Stimulated activated CD8-positive, alpha-beta memory T cell treated with anti-CD3 and anti-CD28 coated beads, Interleukin-4, amount 100 ng/mL, for 24 hours (primary cell): ENCODE results near the gene SMIM11.
"Not testable (repeated sequence)": the region's sequence is repeated elsewhere in the genome, so short reads cannot be mapped to it uniquely, and the experiment has no call there.

ENCODE experiments used
- DNase-seq: peaks from one replicate; pipeline ENCODE4 v3.0.0-alpha.2; 2020; ENCODE audit warnings: low read depth

Gene SMIM11

DNA sequence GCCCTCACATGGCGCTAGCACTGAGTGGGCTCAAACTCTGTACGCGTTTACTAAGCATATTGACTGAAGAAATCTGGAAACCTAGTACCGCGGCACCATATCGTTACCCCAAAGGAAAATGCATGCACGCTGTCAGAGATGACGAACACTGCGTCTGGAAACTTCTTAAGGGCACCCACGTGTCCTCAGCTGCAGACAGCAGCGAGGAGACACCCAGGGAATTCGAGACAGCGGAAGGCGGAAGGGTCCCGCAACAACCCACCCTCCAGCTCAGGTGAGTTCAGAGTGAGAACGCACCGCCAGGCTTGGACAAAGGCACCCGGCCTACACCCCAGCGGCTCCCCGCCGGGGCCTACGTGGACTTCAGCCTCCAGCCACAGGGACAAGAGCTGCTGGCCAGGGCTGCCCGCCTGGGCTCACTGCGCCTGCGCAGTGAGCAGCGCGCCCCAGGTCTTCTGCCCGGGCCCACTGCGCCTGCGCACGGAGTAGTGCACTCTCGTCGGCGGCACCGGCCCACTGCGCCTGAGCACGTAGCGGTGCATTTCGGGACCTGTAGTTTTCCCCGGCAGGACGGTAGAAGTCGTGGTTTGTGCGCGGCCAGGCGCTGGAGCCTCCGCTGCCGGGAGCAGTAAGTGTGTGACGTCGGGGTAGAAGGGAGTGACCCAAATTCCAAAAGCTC lies at the start of gene SMIM11:
TSS of gene SMIM11 (plus strand) at position 568 of the 679 bp plus-strand sequence. CDS start 3,998 bp downstream, outside the sequence.
- not testable (repeated sequence) for DNase-seq

GRCh38 chr21:34330055-34330454 lies 45.3 kb upstream of the SMIM11 start:
- no peak for DNase-seq

DNA sequence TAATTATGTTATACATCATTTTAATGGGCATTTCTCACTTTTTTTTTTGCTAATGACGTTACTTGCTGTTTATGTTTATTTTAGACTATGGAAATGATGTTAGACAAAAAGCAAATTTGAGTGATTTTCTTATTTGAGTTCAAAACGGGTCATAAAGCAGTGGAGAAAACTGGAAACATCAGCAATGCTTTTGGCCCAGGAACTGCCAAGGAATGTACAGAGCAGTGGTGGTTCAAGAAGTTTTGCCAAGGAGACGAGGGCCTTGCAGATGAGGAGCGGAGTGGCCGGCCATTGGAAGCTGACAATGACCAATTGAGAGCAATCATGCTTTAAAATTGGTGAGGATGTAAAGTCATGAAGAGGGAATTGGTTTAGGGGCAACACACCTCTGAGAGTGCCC lies 43.6 kb upstream of the SMIM11 start:
- no peak for DNase-seq

GRCh38 chr21:34332347-34332746 lies 43.0 kb upstream of the SMIM11 start:
- no peak for DNase-seq

GRCh38 chr21:34333121-34333739 lies 42.1 kb upstream of the SMIM11 start:
- DNase-seq, result no peak

DNA sequence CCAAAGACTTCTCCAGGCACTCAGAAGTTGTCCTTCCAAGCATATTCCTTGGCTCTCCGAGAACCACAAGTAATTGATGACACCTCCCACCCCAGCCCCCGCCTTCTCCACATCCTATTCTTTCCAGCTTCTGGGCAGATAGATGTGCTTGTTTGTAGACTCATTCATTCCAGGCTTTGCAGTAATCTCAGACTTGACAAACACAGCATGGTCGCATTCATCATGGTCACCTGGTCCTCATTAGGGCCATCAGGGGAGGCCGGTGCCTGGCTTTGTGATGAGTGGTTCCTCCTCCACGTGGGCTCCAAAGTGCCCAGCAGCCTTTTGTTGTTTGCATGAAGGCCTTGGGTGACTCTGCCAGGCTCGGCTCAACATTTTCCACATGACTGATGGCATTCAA lies 40.0 kb upstream of the SMIM11 start:
- no peak for DNase-seq

GRCh38 chr21:34336245-34336644 lies 39.1 kb upstream of the SMIM11 start:
- DNase-seq, result no peak

GRCh38 chr21:34336756-34337391 lies 38.4 kb upstream of the SMIM11 start:
- DNase-seq, result no peak

GRCh38 chr21:34337741-34338140 lies 37.6 kb upstream of the SMIM11 start:
- no peak for DNase-seq

DNA sequence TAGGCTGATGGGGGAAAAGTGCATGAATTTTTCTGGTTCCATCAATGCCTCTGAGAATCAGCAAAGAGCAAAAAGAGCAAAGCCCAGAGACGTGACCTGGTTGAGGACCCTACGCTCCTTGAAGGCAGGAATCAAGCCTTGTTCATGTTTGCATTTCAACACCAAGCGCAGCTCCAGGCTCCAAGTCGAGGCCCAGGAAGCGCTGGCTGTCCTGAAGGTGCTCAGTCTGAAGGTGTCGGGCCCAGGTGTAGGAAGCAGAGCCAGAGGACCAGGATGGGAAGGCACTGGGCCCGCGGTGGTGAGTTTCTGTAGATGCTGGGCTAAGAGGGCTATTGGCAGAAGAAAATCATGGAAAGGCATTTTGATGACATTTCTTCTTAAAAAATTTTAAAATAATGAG lies 37.1 kb upstream of the SMIM11 start:
- no peak for DNase-seq

DNA sequence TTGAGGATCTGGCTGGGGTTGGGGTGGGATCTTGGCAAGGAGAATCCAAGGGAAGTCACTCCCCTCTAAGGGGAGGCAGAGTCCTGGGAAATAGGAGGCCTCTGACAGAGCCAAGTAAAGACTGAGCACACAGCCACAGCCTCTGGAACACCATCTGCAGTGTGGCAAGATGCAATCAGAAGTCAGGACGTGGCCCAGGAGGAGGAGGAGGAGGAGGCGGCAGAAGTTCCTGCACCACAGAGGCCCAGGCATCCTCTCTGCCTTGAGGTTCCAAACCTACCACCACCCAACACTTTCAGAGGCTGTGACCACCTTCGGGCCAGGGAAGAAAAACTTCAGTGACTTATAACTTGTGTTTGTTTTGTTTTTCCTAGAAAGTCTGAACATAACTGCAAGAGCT lies 35.2 kb upstream of the SMIM11 start:
- no peak for DNase-seq

- DNase-seq, result no peak
Measured at GRCh38 chr21:34342476-34342875, 32.8 kb upstream of the SMIM11 start.

- no peak for DNase-seq
Measured at GRCh38 chr21:34343347-34343746, 32.0 kb upstream of the SMIM11 start.

DNA sequence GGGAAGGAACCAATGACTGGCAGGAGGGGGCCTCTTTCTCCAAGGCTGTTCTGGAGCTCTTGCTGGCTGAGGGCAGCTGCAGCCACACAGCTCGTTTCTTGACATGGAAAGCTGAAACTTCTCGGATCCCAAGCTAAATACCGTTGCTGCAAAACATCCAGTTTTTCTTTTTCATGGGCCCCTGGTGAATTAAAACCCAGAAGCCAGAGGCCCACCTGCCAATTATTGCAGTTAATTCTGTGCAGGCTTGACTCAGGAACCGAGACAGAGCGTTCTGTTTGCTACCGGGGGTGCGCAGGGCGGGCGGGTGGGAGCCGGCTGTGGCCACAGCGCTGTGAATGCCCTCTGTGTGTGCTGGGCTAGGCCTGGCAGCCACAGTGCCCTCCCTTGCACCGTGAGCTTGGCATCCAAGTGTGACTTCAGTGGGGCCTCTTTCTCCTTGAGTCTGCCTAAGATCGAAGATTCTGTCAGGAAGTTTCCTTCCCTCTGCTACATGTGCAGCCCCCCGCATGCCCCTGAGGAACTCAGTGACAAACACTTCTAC lies 31.4 kb upstream of the SMIM11 start:
- DNase-seq, result no peak

- no peak for DNase-seq
Measured at GRCh38 chr21:34344584-34344983, 30.7 kb upstream of the SMIM11 start.

GRCh38 chr21:34345091-34345871 lies 30.0 kb upstream of the SMIM11 start:
- DNase-seq, result no peak

GRCh38 chr21:34345892-34346291 lies 29.4 kb upstream of the SMIM11 start:
- DNase-seq, result no peak

DNA sequence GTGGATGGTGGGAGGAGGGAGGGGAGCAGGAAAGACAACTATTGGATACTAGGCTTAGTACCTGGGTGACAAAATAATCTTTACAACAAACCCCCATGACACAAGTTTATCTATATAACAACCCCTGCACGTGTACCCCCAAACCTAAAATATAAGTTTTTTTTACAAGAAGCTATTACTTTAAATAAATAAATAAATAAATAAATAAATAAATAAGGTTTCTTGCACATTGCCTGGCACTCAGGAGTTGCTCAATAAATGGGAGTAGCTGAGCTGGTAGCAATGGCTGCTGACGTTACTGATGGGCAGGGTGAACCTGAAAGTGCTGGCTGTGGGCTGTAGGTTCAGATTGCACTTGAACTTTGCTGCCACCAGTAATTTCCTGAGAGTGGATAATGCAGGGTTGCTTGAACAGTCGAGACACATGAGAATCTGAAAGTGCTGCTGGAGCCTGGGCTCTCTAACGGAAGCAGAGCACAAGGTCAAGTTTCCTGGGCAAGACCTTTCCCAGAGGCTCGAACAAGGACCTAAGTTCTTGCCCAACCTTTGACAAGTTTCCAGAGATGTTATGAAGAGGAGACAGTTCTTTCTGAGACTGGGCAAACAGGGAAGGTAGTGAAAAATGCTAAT lies 26.3 kb upstream of the SMIM11 start:
- no peak for DNase-seq

DNA sequence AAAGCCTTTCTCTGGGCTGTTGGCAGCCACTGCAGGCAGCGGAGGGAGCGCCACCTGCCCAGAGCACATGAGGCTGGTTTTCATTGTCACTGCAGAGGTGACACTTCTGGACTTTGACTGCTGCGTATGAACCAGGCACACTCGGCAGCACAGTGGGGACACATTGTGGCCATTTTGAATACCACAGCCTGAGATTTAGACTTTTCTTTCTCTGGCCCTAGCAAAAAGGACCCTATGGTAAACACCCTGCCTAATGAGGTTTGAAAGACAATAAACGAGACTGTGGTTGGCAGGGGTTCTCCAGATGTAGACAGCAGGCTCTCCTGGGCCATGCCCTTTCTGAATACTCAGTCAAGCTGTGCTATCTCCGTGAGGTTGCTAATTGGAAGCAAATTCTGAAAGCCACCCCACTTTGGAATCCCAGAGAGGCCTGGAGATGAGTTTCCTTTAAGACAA lies 23.5 kb upstream of the SMIM11 start:
- DNase-seq, result no peak

GRCh38 chr21:34352556-34352955 lies 22.8 kb upstream of the SMIM11 start:
- no peak for DNase-seq

- no peak for DNase-seq
Measured at GRCh38 chr21:34353182-34353581, 22.1 kb upstream of the SMIM11 start.

DNA sequence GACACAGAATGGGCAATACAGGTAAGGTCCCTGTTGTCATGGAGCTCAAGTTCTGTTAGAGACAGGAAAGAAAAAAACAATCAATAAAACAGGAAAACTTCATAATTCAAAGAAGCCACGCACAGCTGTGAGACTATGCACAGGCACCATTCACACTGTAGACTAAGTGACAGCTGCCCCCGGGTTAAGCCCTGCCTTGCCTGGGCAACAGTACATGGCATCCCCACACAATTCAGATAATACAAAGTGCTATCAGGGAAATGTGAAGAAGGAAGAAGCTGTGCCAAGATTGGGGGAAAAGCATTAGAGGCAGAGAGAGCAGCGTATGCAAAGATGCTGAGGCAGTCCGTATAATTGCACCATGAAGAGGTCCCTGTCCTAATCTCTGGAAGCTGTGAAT lies 20.5 kb upstream of the SMIM11 start:
- no peak for DNase-seq
